AG04449 (cell line): ENCODE data around the gene OXER1.

ENCODE experiments used
- CTCF ChIA-PET: fragments of 350-600 bp; formaldehyde crosslinking; extraction: SDS; loops from one replicate; lab custom pipeline; 2021; ENCODE audit warnings: antibody characterized with exemption; lab: Yijun Ruan, JAX
- POLR2A ChIA-PET: fragments of 400-600, 350-600 bp; formaldehyde crosslinking; extraction: SDS; loops from one replicate; lab custom pipeline; 2020; ENCODE audit warnings: antibody characterized with exemption, inconsistent platforms; lab: Yijun Ruan, JAX
- DNase-seq: peaks from one replicate; pipeline ENCODE4 v3.0.0-alpha.2; 2010; ENCODE audit warnings: low read depth, low spot score
- H3K4me3 ChIP-seq: 2 replicates; pipeline ENCODE4 v1.5.1; 2011; ENCODE audit warnings: low read depth, mild to moderate bottlenecking, control low read depth, low read length
- CTCF ChIP-seq: IDR thresholded peaks from one replicate; pipeline ENCODE4 v1.5.1; 2011; ENCODE audit warnings: mild to moderate bottlenecking, moderate library complexity, low read length, control low read depth, inconsistent platforms; ENCODE audit not compliant: insufficient read depth; ENCODE audit errors: missing control alignments

The OXER1 gene

GRCh38 chr2:42775810-42776209 is 11.9 kb upstream of the OXER1 start:
- TF ChIP-seq CTCF = no peak
- POLR2A ChIA-PET = no interaction called here
- CTCF ChIA-PET = interaction anchor here (1.0 to 1.3 kb wide), 3 partner anchors 9 to 28 kb away, joined by 3 read pairs; no protein-coding TSS in a partner anchor
- no peak overlapping the region for H3K4me3 ChIP-seq
- no peak for DNase-seq

GRCh38 chr2:42775186-42775585 is 11.3 kb upstream of the OXER1 start:
- CTCF ChIA-PET = interaction anchor here (0.6 to 1.3 kb wide), 5 partner anchors 10 to 802 kb away, joined by 3 read pairs; no protein-coding TSS in a partner anchor
- no peak for DNase-seq
- POLR2A ChIA-PET = no interaction called here
- no peak overlapping the region for H3K4me3 ChIP-seq
- TF ChIP-seq CTCF = no peak

- POLR2A ChIA-PET = no interaction called here
- CTCF ChIA-PET = no interaction called here
Measured at GRCh38 chr2:42771546-42772153, 7.7 kb upstream of the OXER1 start.

GRCh38 chr2:42770288-42771131 is 6.6 kb upstream of the OXER1 start:
- CTCF ChIA-PET = interaction anchor here (0.7 to 1.1 kb wide), 2 partner anchors 12 to 15 kb away, joined by 3 to 5 read pairs; no protein-coding TSS in a partner anchor
- no peak overlapping the region for H3K4me3 ChIP-seq
- DNase-seq = no peak
- TF ChIP-seq CTCF = peak; percentile 40
- POLR2A ChIA-PET = no interaction called here

More at GRCh38 chr2:42771546-42772153, 7.7 kb upstream of the OXER1 start:
- TF ChIP-seq CTCF = no peak
- H3K4me3 ChIP-seq = no peak overlapping the region
- DNase-seq = no peak

GRCh38 chr2:42769583-42770287 is 5.8 kb upstream of the OXER1 start:
- DNase-seq = no peak
- no peak for TF ChIP-seq CTCF
- POLR2A ChIA-PET = no interaction called here
- no peak overlapping the region for H3K4me3 ChIP-seq
- CTCF ChIA-PET = interaction anchor here (1.1 to 1.2 kb wide), 2 partner anchors 11 to 26 kb away, joined by 3 to 5 read pairs; no protein-coding TSS in a partner anchor
